Small intestine (tissue), 7 donors: Measurements from ENCODE around the gene RFX4. TPM values are rescaled to one million over a fixed set of nuclear protein-coding genes. Genes with fewer than 3 reads are reported as not detected.
"Not testable (repeated sequence)": the region's sequence is repeated elsewhere in the genome, so short reads cannot be mapped to it uniquely, and the experiment has no call there.

Source experiments
- DNase-seq, 2 donors: peaks; one replicate each; pipeline versions ENCODE4 v3.0.0 to v3.0.0-alpha.2; 2013
- FAIRE-seq: peaks from 2 replicates; lab custom pipeline; 2012; peaks lifted over from hg19 to GRCh38; lab: Jason Lieb, UNC
- H3K27ac ChIP-seq, 3 donors: one replicate each; pipeline ENCODE4 v1.5.1; 2013; ENCODE audit warnings: low read length in 2 of 3, mild to moderate bottlenecking in 2 of 3, control low read depth in 1 of 3, inconsistent platforms in 1 of 3, low read depth in 1 of 3, moderate library complexity in 1 of 3
- H3K27me3 ChIP-seq, 3 donors: one replicate each; pipeline ENCODE4 v1.6.1; 2013; ENCODE audit warnings: low read length in 3 of 3, inconsistent platforms in 1 of 3; ENCODE audit not compliant: control insufficient read depth in 3 of 3, insufficient read depth in 3 of 3
- H3K36me3 ChIP-seq, 3 donors: one replicate each; pipeline ENCODE4 v1.6.1; 2013; ENCODE audit warnings: low read length in 3 of 3, inconsistent platforms in 1 of 3, low read depth in 1 of 3, mild to moderate bottlenecking in 1 of 3, moderate library complexity in 1 of 3; ENCODE audit not compliant: control insufficient read depth in 3 of 3, insufficient read depth in 2 of 3
- H3K4me1 ChIP-seq, 3 donors: one replicate each; pipeline ENCODE4 v1.6.1; 2013; ENCODE audit warnings: low read length in 2 of 3, inconsistent platforms in 1 of 3, low read depth in 1 of 3, mild to moderate bottlenecking in 1 of 3, moderate library complexity in 1 of 3; ENCODE audit not compliant: control insufficient read depth in 3 of 3, insufficient read depth in 2 of 3
- H3K4me3 ChIP-seq, 3 donors: one replicate each; pipeline ENCODE4 v1.5.1; 2013; ENCODE audit warnings: low read length in 3 of 3, control low read depth in 1 of 3, inconsistent platforms in 1 of 3, low read depth in 1 of 3, mild to moderate bottlenecking in 1 of 3, moderate library complexity in 1 of 3
- H3K9me3 ChIP-seq, 2 donors: one replicate each; pipeline ENCODE4 v1.6.1; 2013; ENCODE audit warnings: low read depth in 1 of 2, low read length in 1 of 2; ENCODE audit not compliant: control insufficient read depth in 2 of 2, insufficient read depth in 1 of 2
- WGBS, 3 donors: extraction: QIAGEN DNeasy Blood & Tissue Kit; methylation state at CpG; one replicate each; pipeline ENCODE4 v1.1.7; 2013; 5-methylcytosine and 5-hydroxymethylcytosine counted together
- polyA plus RNA-seq, 4 donors: library from polyadenylated mRNA; stranded (reverse) in 3 of 4; unstranded in 1 of 4; fragments of 200-250 nt in 3 of 4; fragments of 120-200 nt in 1 of 4; gene quantifications; one replicate each; pipeline versions ENCODE4 v1.2.1 to v1.2.3, GENCODE V29; 2013
- donor health status: healthy with polysubstance abuse.
- donor health status: control.
- donor health status: control.
- donor health status: Bipolar disorder and iron deficiency.
- donor health status: healthy.

The RFX4 gene
- polyA plus RNA-seq, 4 donors, result 0.03 to 0.09 TPM; not detected in 2

DNA sequence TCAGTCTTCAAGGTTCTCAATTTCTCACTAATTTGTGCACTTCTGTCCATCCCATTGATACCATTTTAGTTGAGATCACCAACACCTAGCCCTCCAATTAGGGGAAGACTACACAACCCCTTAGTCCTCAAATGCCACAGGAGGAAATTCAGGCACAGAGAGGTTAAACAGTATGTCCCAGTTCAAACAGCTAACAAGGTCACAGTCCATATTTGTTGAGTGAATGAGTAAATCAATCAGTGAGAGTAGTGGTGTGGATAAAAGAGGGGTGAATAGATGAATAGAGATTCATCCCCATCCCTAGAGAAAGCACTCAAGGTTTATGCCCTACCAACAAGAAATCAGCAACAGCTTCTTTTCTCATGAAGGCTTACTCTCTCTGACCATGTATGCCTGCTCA is 97.5 kb downstream of the RFX4 start:
- FAIRE-seq (no peak), DNase-seq (no peak)
- Histone ChIP-seq H3K27me3 (no peaks in the 10 kb centered on the region), H3K4me1 (no peaks in the 10 kb centered on the region), H3K36me3 (no peaks in the 10 kb centered on the region), H3K4me3 (no peak overlapping the region), H3K27ac (no peak overlapping the region), H3K9me3 (no peaks in the 10 kb centered on the region)

DNA sequence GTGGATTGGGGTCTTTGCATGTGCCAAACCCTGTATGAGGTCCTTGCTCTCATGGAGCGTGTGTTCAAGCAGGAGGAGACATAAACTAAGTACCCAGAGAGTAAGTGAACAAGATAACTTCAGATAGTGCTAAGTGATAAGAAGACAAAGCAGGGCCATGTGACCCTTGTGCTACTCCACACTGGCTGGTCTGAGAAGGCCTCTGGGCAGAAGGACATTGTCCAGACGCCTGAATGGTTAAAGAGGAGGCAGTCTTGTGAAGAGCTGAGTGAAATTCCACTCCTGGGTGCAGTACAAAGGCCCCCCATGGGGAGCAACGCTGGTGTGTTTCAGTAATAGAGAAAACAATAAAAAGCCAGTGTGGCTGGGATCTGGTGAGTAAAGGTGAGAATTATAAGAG is 98.4 kb downstream of the RFX4 start:
- Histone ChIP-seq H3K27ac (no peak overlapping the region), H3K27me3 (no peaks in the 10 kb centered on the region), H3K4me1 (no peaks in the 10 kb centered on the region), H3K4me3 (no peak overlapping the region), H3K36me3 (no peaks in the 10 kb centered on the region), H3K9me3 (no peaks in the 10 kb centered on the region)
- FAIRE-seq, result no peak
- DNase-seq, result no peak
- WGBS, 3 donors, result 48 to 63% (median 58%) methylated on average over 3 of the region's 3 CpGs

DNA sequence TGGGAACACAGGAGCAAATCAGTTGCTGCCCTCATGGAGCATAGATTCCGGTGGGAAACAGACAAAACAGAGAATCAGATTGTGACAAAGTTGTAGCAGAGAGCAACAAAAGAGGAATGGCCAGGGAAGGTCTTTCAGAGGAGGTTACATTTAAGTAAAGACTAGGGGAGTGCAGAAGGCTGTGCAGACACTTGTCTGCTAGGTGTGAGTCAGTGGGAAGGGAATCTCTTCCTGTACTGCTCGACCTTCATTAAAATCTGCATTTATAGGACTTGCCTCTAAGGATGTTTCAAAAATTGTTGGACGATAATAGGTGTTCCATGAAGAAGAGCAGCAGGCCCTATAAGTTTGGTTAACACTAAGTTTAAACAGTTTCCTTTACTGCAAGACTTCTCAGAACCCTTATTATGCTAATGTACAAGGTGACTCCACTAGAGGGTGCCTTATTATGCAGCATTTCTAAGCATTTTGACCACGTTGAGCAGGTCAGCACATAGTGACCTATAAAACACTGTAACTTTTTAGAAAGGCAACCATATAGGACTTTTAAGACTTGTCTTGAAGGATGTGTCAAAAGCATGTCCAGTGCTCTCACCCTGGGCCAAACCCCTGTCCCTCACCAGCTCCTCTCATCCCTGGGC is 99.9 kb downstream of the RFX4 start:
- Histone ChIP-seq H3K36me3 (no peaks in the 10 kb centered on the region), H3K4me1 (no peaks in the 10 kb centered on the region), H3K4me3 (no peak overlapping the region), H3K27me3 (no peaks in the 10 kb centered on the region), H3K27ac (no peak overlapping the region), H3K9me3 (no peaks in the 10 kb centered on the region)
- DNase-seq (peak; percentile 33 to 37), FAIRE-seq (no peak)
- 59 to 70% (median 66%) methylated on average over 4 of the region's 4 CpGs for WGBS, 3 donors

DNA sequence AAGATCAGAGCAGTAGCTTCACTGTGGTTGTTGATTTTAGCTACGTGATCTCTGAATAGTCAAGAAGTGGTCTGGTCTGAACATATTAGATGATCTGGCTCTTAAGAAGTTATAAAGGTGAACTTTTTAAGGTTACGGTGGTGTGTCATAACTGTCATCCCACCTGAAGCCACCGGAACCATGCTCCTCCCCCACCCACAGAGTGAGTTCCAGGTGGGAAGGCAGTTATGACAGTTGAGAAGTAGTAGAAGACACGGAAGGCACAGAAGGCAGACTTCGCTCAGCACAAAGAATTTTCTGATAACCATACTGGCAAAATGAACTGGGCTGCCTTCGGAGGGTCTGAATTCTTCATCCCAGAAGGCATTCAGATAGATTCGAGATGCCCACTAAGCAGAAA is 101.7 kb downstream of the RFX4 start:
- 77 to 91% (median 78%) methylated on average over 7 of the region's 7 CpGs for WGBS, 3 donors
- H3K27ac ChIP-seq, result no peak overlapping the region
- H3K4me1 ChIP-seq, result no peaks in the 10 kb centered on the region
- H3K4me3 ChIP-seq, result no peak overlapping the region
- no peaks in the 10 kb centered on the region for H3K36me3 ChIP-seq
- FAIRE-seq (no peak), DNase-seq (no peak)
- H3K9me3 ChIP-seq, result no peaks in the 10 kb centered on the region
- no peaks in the 10 kb centered on the region for H3K27me3 ChIP-seq

DNA sequence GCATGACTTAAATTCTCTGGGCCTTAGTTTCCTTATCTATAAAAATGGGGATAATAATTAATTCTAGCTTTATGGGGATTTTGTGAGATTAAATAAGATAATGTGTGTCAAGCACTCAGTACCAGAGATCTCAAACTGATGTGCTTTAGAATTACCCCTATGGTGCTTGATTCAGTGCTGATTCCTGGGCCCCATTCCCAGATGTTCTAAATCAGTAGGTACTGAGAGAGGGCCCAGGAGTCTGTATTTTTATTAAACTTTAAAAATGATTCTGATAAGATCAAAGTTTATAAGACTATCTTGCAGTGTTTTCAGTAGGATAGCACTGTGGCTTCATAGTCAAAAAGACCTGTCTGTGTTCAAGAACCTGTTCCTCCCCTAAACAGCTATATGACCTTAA is 102.6 kb downstream of the RFX4 start:
- Histone ChIP-seq H3K36me3 (no peaks in the 10 kb centered on the region), H3K27ac (no peak overlapping the region), H3K4me1 (no peaks in the 10 kb centered on the region), H3K27me3 (no peaks in the 10 kb centered on the region), H3K9me3 (peaks cover 0 to under 1% of the 10 kb centered on the region in 2 donors), H3K4me3 (no peak overlapping the region)
- no peak for FAIRE-seq
- no peak for DNase-seq

DNA sequence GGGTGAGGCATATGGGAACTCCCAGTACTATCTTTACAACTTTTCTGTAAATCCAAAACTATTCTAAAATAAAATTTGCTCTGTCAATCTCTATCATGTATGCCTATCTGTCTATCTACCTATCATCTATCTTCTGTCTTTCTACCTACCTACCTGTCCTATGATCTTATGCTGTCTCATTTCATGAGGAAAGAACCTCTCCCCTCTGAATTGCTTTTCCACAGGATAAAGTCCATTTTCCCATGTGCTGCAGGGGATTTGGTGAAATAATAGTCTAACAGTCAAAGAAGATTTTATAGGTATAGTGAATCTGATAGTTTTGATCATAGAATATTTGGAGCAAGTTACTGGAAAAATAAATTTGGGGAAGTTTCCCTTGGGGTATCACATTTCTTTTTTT is 104.9 kb downstream of the RFX4 start:
- no peak overlapping the region for H3K27ac ChIP-seq
- H3K4me1 ChIP-seq, result no peaks in the 10 kb centered on the region
- peaks cover 0 to 2% of the 10 kb centered on the region in 2 donors for H3K9me3 ChIP-seq
- FAIRE-seq (no peak), DNase-seq (peak; percentile 24 to 65)
- H3K27me3 ChIP-seq, result no peaks in the 10 kb centered on the region
- no peak overlapping the region for H3K4me3 ChIP-seq
- H3K36me3 ChIP-seq, result no peaks in the 10 kb centered on the region

DNA sequence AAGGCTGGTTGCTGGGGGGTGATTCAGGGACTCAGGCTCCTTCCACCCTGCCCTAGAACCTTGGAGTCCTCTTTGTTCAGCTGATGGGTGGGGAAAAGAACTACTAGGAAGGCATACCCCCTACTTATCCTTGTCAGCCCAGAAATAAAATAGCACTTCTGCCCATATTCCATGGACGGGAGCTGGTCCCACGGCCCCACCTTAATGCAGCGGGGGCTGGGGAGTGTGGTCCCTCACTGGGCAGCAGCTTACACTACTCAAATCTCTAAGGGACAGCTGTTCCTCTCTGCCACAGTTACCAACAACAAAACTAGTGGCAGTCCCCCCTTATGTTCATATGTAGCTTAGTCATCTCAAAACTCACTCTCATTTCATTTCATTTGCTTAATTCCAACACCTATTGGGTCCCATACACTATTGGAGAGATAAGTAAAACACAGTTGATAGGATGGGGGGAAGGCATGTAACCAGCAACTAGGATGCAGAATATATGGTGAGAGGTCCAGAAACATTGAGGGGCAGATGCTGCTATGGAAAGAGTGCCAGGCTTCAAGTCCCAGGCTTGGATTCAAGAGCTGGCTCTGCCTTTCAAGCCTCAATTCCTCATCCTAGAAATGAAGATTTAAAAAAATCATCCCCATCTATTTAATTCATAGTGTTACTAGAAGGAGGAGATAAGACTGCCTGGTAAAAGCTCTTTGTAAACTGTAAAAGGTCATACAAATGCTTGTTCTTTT is 107.9 kb downstream of the RFX4 start:
- Histone ChIP-seq H3K36me3 (no peaks in the 10 kb centered on the region), H3K27ac (no peak overlapping the region), H3K4me3 (no peak overlapping the region), H3K9me3 (peaks cover 0 to 2% of the 10 kb centered on the region in 2 donors), H3K4me1 (no peaks in the 10 kb centered on the region), H3K27me3 (no peaks in the 10 kb centered on the region)
- no peak for FAIRE-seq
- no peak for DNase-seq
- WGBS, 3 donors, result 89 to 95% (median 93%) methylated on average over 3 of the region's 3 CpGs

DNA sequence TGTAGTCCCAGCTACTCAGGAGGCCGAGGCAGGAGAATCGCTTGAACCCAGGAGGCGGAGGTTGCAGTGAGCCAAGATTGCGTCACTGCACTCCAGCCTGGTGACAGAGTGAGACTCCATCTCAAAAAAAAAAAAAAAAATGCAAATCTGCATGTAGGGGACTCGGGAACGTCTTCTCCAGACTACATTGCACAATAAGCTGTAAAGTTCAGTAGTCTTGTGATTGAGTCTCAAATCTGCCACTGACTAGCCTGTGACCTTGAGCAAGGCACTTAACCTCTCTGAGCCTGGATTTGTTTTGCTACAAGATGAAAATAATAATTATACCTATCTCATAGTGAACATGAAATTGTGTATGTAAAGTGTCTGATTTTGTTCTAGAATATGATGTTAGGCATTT is 109.2 kb downstream of the RFX4 start:
- not testable (repeated sequence) for H3K9me3 ChIP-seq, H3K4me1 ChIP-seq, H3K27ac ChIP-seq, H3K36me3 ChIP-seq, H3K4me3 ChIP-seq, FAIRE-seq, H3K27me3 ChIP-seq
- peak in 1 of 2 donors; percentile 61 for DNase-seq
- 71 to 85% (median 74%) methylated on average over 6 of the region's 6 CpGs for WGBS, 3 donors
